Caco-2 (cell line): Measurements from ENCODE around the gene P4HA3. TPM values are rescaled to one million over a fixed set of nuclear protein-coding genes. Genes with fewer than 3 reads are reported as not detected.

Experiments
- BruUV-seq: library from RNA; stranded (reverse); fragments of 400-500 nt; replicated peaks from 2 replicates; lab custom pipeline; 2021; lab: Mats Ljungman, UMichigan
- CTCF ChIA-PET: fragments of 300-600 bp; sonication (Branson Sonifier 250); formaldehyde crosslinking; loops from one replicate; lab custom pipeline; 2022; ENCODE audit warnings: antibody characterized with exemption; lab: Charles Lee
- POLR2A ChIA-PET: fragments of 300-600 bp; sonication (Branson Sonifier 250); formaldehyde crosslinking; loops from one replicate; lab custom pipeline; 2022; ENCODE audit warnings: antibody characterized with exemption; lab: Charles Lee
- DNase-seq, 2 experiments: peaks; one replicate each; pipeline versions ENCODE4 v3.0.0 to v3.0.0-alpha.2; 2020 to 2022
- H3K27me3 ChIP-seq: replicated peaks from 2 replicates; pipeline ENCODE4 v1.6.0; 2011; ENCODE audit warnings: low read length; ENCODE audit not compliant: control insufficient read depth, insufficient read depth
- H3K36me3 ChIP-seq: 2 replicates; pipeline ENCODE4 v1.5.1; 2011; ENCODE audit warnings: low read length; ENCODE audit not compliant: control insufficient read depth, insufficient read depth
- H3K4me1 ChIP-seq: fragments of 250-450 bp; sonication (Bioruptor Pico); 2 replicates; pipeline ENCODE4 v1.5.1; 2020; ENCODE audit warnings: mild to moderate bottlenecking
- H3K4me3 ChIP-seq: 2 replicates; pipeline ENCODE4 v1.5.1; 2011; ENCODE audit warnings: low read depth, mild to moderate bottlenecking, control low read depth, low read length
- H3K9me3 ChIP-seq: fragments of 250-450 bp; sonication (Bioruptor Pico); 2 replicates; pipeline ENCODE4 v1.5.1; 2020; ENCODE audit warnings: mild to moderate bottlenecking, moderate library complexity
- H3K27ac Mint-ChIP-seq: one replicate; pipeline ENCODE4 v1.8.0; 2022; ENCODE audit warnings: mixed read lengths; ENCODE audit not compliant: unreplicated experiment
- H3K27me3 Mint-ChIP-seq: one replicate; pipeline ENCODE4 v1.8.0; 2022; ENCODE audit warnings: mixed read lengths; ENCODE audit not compliant: insufficient read depth, unreplicated experiment
- H3K36me3 Mint-ChIP-seq: one replicate; pipeline ENCODE4 v1.8.0; 2022; ENCODE audit warnings: mild to moderate bottlenecking, mixed read lengths; ENCODE audit not compliant: insufficient read depth, unreplicated experiment
- H3K4me1 Mint-ChIP-seq: one replicate; pipeline ENCODE4 v1.8.0; 2022; ENCODE audit warnings: low read depth, mixed read lengths; ENCODE audit not compliant: unreplicated experiment
- H3K4me3 Mint-ChIP-seq: one replicate; pipeline ENCODE4 v1.8.0; 2022; ENCODE audit warnings: mild to moderate bottlenecking, moderate library complexity, mixed read lengths; ENCODE audit not compliant: unreplicated experiment
- H3K9me3 Mint-ChIP-seq: one replicate; pipeline ENCODE4 v1.8.0; 2022; ENCODE audit warnings: mixed read lengths; ENCODE audit not compliant: unreplicated experiment
- intact Hi-C: fragments of 100-400 bp; cut with micrococcal nuclease; formaldehyde crosslinking; loops from one replicate; pipeline ENCODE4 v1.10.0; 2022; ENCODE audit not compliant: unreplicated experiment
- total RNA-seq: library from RNA; stranded (reverse); gene quantifications from 2 replicates; pipeline ENCODE4 v1.2.3, GENCODE V29; 2022
- TF ChIP-seq, protein P1 (sequence below), 2 experiments: fragments of 200-600 bp in 1 of 2; IDR thresholded peaks; 1 replicate in 1 of 2; 2 replicates in 1 of 2; pipeline versions ENCODE4 v1.5.1 to v1.8.0; 2011 to 2022; ENCODE audit warnings: antibody characterized with exemption in 1 of 2, control low read depth in 1 of 2, inconsistent platforms in 1 of 2, low read depth in 1 of 2, low read length in 1 of 2, mild to moderate bottlenecking in 1 of 2, moderate library complexity in 1 of 2; ENCODE audit not compliant: insufficient read depth in 1 of 2, severe bottlenecking in 1 of 2, unreplicated experiment in 1 of 2

The P4HA3 gene
- total RNA-seq, 1 experiment from 2014 or later: not detected

DNA sequence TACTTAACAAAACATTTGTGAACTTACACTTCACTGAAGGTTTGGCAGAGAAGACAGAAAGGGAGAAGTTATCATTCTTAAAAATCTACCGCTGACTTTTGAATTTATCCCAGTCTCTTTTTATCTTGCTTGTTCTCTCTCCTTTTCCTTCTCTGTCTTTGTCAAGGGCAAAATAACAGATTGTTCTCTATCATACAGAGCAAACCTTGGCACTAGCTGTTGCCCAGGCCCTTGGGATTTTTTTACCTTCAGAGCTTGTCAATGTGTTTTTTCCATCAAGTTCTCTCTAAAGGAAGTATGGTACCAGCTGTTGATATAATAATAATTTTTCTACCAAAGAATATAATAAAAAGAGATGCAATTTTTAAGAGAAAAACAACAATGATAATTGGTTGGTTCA lies 73.2 kb downstream of the P4HA3 start:
- no peak for DNase-seq
- Mint-ChIP-seq H3K27me3 (no peaks in the 10 kb centered on the region), H3K4me1 (no peaks in the 10 kb centered on the region), H3K36me3 (peaks cover 40% of the 10 kb centered on the region), H3K4me3 (no peak overlapping the region), H3K27ac (no peak overlapping the region), H3K9me3 (no peaks in the 10 kb centered on the region)
- Histone ChIP-seq H3K4me3 (no peak overlapping the region), H3K4me1 (no peaks in the 10 kb centered on the region), H3K9me3 (no peaks in the 10 kb centered on the region), H3K36me3 (peaks cover 4% of the 10 kb centered on the region; the same call in 1 of the 2 replicates), H3K27me3 (no peaks in the 10 kb centered on the region)
- ChIA-PET CTCF (no interaction called here), POLR2A (no interaction called here)
- intact Hi-C loops: no loop called here
- BruUV-seq: no TSS peak
- TF ChIP-seq, protein P1, sequence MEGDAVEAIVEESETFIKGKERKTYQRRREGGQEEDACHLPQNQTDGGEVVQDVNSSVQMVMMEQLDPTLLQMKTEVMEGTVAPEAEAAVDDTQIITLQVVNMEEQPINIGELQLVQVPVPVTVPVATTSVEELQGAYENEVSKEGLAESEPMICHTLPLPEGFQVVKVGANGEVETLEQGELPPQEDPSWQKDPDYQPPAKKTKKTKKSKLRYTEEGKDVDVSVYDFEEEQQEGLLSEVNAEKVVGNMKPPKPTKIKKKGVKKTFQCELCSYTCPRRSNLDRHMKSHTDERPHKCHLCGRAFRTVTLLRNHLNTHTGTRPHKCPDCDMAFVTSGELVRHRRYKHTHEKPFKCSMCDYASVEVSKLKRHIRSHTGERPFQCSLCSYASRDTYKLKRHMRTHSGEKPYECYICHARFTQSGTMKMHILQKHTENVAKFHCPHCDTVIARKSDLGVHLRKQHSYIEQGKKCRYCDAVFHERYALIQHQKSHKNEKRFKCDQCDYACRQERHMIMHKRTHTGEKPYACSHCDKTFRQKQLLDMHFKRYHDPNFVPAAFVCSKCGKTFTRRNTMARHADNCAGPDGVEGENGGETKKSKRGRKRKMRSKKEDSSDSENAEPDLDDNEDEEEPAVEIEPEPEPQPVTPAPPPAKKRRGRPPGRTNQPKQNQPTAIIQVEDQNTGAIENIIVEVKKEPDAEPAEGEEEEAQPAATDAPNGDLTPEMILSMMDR (IDR thresholded peaks at IDR 0.05; ENCODE audit: insufficient read depth in 1 of 2, low read depth in 1 of 2, low read length in 1 of 2, severe bottlenecking in 1 of 2, unreplicated experiment in 1 of 2): no peak

DNA sequence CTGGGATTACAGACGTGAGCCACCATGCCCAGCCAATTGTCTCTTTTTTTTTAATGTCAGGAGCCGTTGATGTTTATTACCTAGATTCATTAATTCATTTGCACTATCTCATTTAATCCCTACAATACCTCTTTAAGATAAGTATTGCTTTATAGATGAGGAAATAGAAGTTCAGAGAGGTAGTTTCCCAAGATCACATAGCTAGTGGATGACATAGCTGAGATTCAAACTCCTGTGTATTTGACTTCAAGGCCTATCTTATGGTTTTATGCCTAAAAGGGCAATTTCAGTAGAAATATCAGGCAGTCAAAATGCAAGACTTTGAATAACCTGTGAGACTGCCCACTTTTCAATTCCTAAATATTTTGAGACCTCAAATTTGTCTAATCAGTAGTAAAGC lies 73.9 kb downstream of the P4HA3 start:
- no peak overlapping the region for H3K4me3 Mint-ChIP-seq
- TF ChIP-seq, protein P1 (IDR thresholded peaks at IDR 0.05; ENCODE audit: insufficient read depth in 1 of 2, low read depth in 1 of 2, low read length in 1 of 2, severe bottlenecking in 1 of 2, unreplicated experiment in 1 of 2): no peak
- Histone ChIP-seq H3K4me3 (no peak overlapping the region), H3K4me1 (no peaks in the 10 kb centered on the region), H3K9me3 (no peaks in the 10 kb centered on the region), H3K27me3 (no peaks in the 10 kb centered on the region), H3K36me3 (peaks cover 4% of the 10 kb centered on the region; the same call in 1 of the 2 replicates)
- POLR2A ChIA-PET: no interaction called here
- no peaks in the 10 kb centered on the region for H3K9me3 Mint-ChIP-seq
- BruUV-seq: no TSS peak
- H3K27me3 Mint-ChIP-seq: no peaks in the 10 kb centered on the region
- DNase-seq: no peak
- peaks cover 33% of the 10 kb centered on the region for H3K36me3 Mint-ChIP-seq
- CTCF ChIA-PET: interaction anchor here (0.7 kb wide), 2 partner anchors 57 to 153 kb away, joined by 3 to 4 read pairs; no protein-coding TSS in a partner anchor
- no peaks in the 10 kb centered on the region for H3K4me1 Mint-ChIP-seq
- intact Hi-C loops: no loop called here
- no peak overlapping the region for H3K27ac Mint-ChIP-seq

DNA sequence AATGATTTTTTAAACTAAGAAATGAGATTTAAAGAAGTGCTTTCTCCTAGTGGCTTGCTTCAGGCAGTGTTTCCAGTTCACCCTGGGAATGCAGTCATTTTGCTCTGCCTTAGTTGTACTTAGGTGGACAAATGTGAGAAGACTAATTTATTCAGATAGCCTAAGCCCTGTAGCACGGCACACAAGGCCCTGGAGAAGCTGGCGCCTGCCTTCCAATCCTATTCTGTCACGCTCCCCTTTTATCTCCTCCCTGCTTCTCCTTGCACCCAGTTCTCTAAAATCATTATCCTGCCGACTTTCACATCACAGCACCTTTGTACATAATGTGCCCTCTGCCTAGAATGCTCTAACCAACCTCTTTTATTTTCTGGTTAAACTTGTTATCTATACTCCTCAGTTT lies 76.3 kb downstream of the P4HA3 start:
- intact Hi-C loops: no loop called here
- TF ChIP-seq, protein P1 (IDR thresholded peaks at IDR 0.05; ENCODE audit: insufficient read depth in 1 of 2, low read depth in 1 of 2, low read length in 1 of 2, severe bottlenecking in 1 of 2, unreplicated experiment in 1 of 2): no peak
- no TSS peak for BruUV-seq
- Mint-ChIP-seq H3K4me3 (no peak overlapping the region), H3K36me3 (peaks cover 27% of the 10 kb centered on the region), H3K4me1 (no peaks in the 10 kb centered on the region), H3K27me3 (no peaks in the 10 kb centered on the region), H3K9me3 (no peaks in the 10 kb centered on the region), H3K27ac (no peak overlapping the region)
- H3K4me1 ChIP-seq: no peaks in the 10 kb centered on the region
- CTCF ChIA-PET: no interaction called here
- H3K9me3 ChIP-seq: no peaks in the 10 kb centered on the region
- POLR2A ChIA-PET: no interaction called here
- DNase-seq: no peak
- H3K4me3 ChIP-seq: no peak overlapping the region
- peaks cover 3% of the 10 kb centered on the region; the same call in 1 of the 2 replicates for H3K36me3 ChIP-seq
- H3K27me3 ChIP-seq: no peaks in the 10 kb centered on the region
